ENCODE measurements around the gene DDX49. TPM values are rescaled to one million over a fixed set of nuclear protein-coding genes. Genes with fewer than 3 reads are reported as not detected.
"Not testable (repeated sequence)": the region's sequence is repeated elsewhere in the genome, so short reads cannot be mapped to it uniquely, and the experiment has no call there.

DDX49 gene
- total RNA-seq, 2 experiments from 2014 or later = 47.9 to 49.7 TPM

DNA sequence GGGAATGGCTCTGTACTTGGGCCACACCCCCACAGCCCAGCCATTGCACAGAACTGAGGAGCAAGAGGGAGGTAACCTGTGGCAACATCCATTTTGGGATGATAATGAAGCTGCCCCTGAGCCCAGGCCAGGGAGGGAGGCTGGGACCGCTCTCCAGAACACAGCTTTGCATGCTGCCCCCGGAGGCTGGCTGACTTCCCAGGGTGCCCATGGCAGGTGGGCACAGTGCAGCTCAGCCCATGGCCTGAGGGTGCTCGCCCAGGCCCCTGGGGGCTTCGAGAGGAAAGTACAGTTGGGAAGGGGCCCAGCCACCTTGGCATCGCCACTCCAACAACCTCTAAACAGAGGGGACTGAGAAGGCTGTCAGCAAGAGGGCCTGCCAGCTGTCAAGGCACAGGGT is 6.0 kb upstream of the DDX49 start:
- no peaks in the 10 kb centered on the region for H3K27me3 ChIP-seq (ENCODE audit: control insufficient read depth in 1 of 2, insufficient read depth in 2 of 2, low read length in 2 of 2)
- no peaks in the 10 kb centered on the region for H3K27me3 Mint-ChIP-seq
- ATAC-seq (ENCODE audit: poor library complexity) (no peak), DNase-seq (no peak)
- peaks cover 43% of the 10 kb centered on the region for H3K4me1 ChIP-seq (ENCODE audit: insufficient read depth, low read length)
- peaks cover 51% of the 10 kb centered on the region for H3K36me3 ChIP-seq (ENCODE audit: insufficient read depth, low read length)
- intact Hi-C loops (cut with DNase I, micrococcal nuclease) = no loop called here
- no peak overlapping the region for H3K4me3 Mint-ChIP-seq
- POLR2A ChIA-PET = no interaction called here
- no peak overlapping the region for H3K27ac Mint-ChIP-seq
- CTCF ChIA-PET = no interaction called here
- no peak overlapping the region for H3K4me3 ChIP-seq (ENCODE audit: low read length)
- no peaks in the 10 kb centered on the region for H3K9me3 Mint-ChIP-seq
- peaks cover 31% of the 10 kb centered on the region for H3K4me1 Mint-ChIP-seq (ENCODE audit: low read depth)
- peaks cover 42% of the 10 kb centered on the region for H3K36me3 Mint-ChIP-seq (ENCODE audit: low read depth)
- TF ChIP-seq, protein P1, sequence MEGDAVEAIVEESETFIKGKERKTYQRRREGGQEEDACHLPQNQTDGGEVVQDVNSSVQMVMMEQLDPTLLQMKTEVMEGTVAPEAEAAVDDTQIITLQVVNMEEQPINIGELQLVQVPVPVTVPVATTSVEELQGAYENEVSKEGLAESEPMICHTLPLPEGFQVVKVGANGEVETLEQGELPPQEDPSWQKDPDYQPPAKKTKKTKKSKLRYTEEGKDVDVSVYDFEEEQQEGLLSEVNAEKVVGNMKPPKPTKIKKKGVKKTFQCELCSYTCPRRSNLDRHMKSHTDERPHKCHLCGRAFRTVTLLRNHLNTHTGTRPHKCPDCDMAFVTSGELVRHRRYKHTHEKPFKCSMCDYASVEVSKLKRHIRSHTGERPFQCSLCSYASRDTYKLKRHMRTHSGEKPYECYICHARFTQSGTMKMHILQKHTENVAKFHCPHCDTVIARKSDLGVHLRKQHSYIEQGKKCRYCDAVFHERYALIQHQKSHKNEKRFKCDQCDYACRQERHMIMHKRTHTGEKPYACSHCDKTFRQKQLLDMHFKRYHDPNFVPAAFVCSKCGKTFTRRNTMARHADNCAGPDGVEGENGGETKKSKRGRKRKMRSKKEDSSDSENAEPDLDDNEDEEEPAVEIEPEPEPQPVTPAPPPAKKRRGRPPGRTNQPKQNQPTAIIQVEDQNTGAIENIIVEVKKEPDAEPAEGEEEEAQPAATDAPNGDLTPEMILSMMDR (IDR thresholded peaks at IDR 0.05) = no peak
- no peak overlapping the region for H3K27ac ChIP-seq (ENCODE audit: low read depth in 1 of 2, low read length in 2 of 2)
- no peaks in the 10 kb centered on the region for H3K9me3 ChIP-seq (ENCODE audit: control insufficient read depth in 1 of 2, insufficient read depth in 1 of 2, low read length in 2 of 2)

GRCh38 chr19:18915639-18916038 is 3.9 kb upstream of the DDX49 start:
- CTCF ChIA-PET = no interaction called here
- ATAC-seq (ENCODE audit: poor library complexity) (no peak), DNase-seq (peak in 6 of 14 experiments; percentile 15 to 63 (median 31))
- H3K4me3 Mint-ChIP-seq = peak overlapping the region; percentile 80
- H3K27ac Mint-ChIP-seq = peak overlapping the region; percentile 27
- peaks cover 51% of the 10 kb centered on the region for H3K36me3 Mint-ChIP-seq (ENCODE audit: low read depth)
- POLR2A ChIA-PET = no interaction called here
- no peaks in the 10 kb centered on the region for H3K9me3 ChIP-seq (ENCODE audit: control insufficient read depth in 1 of 2, insufficient read depth in 1 of 2, low read length in 2 of 2)
- H3K4me1 ChIP-seq (ENCODE audit: insufficient read depth, low read length) = peaks cover 56% of the 10 kb centered on the region
- intact Hi-C loops (cut with DNase I, micrococcal nuclease) = loop anchor here in 1 of 2 experiments (5.0 kb wide), 4 partner anchors 83 to 407 kb away; partner anchors contain the start of genes ELL, MAU2, SUGP1 and UPF1
- H3K27ac ChIP-seq (ENCODE audit: low read depth in 1 of 2, low read length in 2 of 2) = no peak overlapping the region
- TF ChIP-seq, protein P1 (IDR thresholded peaks at IDR 0.05) = no peak
- peaks cover 50% of the 10 kb centered on the region for H3K4me1 Mint-ChIP-seq (ENCODE audit: low read depth)
- no peaks in the 10 kb centered on the region for H3K9me3 Mint-ChIP-seq
- peaks cover 35% of the 10 kb centered on the region for H3K36me3 ChIP-seq (ENCODE audit: insufficient read depth, low read length)
- H3K27me3 ChIP-seq (ENCODE audit: control insufficient read depth in 1 of 2, insufficient read depth in 2 of 2, low read length in 2 of 2) = no peaks in the 10 kb centered on the region
- no peak overlapping the region for H3K4me3 ChIP-seq (ENCODE audit: low read length)
- no peaks in the 10 kb centered on the region for H3K27me3 Mint-ChIP-seq

- peak overlapping the region; percentile 79 for H3K4me3 Mint-ChIP-seq
Observed at GRCh38 chr19:18917593-18917992, 1.9 kb upstream of the DDX49 start.

GRCh38 chr19:18919900-18920214 is 342 bp downstream of the DDX49 start:
- Histone ChIP-seq H3K4me1 (ENCODE audit: insufficient read depth, low read length) (peaks cover 46% of the 10 kb centered on the region), H3K27me3 (ENCODE audit: control insufficient read depth in 1 of 2, insufficient read depth in 2 of 2, low read length in 2 of 2) (no peaks in the 10 kb centered on the region), H3K36me3 (ENCODE audit: insufficient read depth, low read length) (peaks cover 48% of the 10 kb centered on the region), H3K9me3 (ENCODE audit: control insufficient read depth in 1 of 2, insufficient read depth in 1 of 2, low read length in 2 of 2) (no peaks in the 10 kb centered on the region), H3K4me3 (ENCODE audit: low read length) (peak overlapping the region; percentile 65), H3K27ac (ENCODE audit: low read depth in 1 of 2, low read length in 2 of 2) (peak overlapping the region; percentile 51 to 56)
- TF ChIP-seq, protein P1 (IDR thresholded peaks at IDR 0.05) = no peak
- Mint-ChIP-seq H3K9me3 (no peaks in the 10 kb centered on the region), H3K27ac (peak overlapping the region; percentile 66), H3K27me3 (no peaks in the 10 kb centered on the region), H3K4me1 (ENCODE audit: low read depth) (peaks cover 42% of the 10 kb centered on the region), H3K36me3 (ENCODE audit: low read depth) (peaks cover 70% of the 10 kb centered on the region), H3K4me3 (peak overlapping the region; percentile 84)
- CTCF ChIA-PET = interaction anchor here (0.8 to 1.4 kb wide), 2 partner anchors 91 to 331 kb away, joined by 3 to 4 read pairs; partner anchors contain the start of gene REX1BD
- ATAC-seq (ENCODE audit: poor library complexity) (no peak), DNase-seq (no peak)
- POLR2A ChIA-PET = interaction anchor here (0.9 to 2.7 kb wide), 20 partner anchors 10 to 1653 kb away, joined by 3 to 23 read pairs (median 6); partner anchors contain the start of genes BABAM1, ELL, JUND and KXD1
- intact Hi-C loops (cut with DNase I, micrococcal nuclease) = loop anchor here (1.0 to 5.0 kb wide), 11 partner anchors 12 to 402 kb away; partner anchors contain the start of genes ELL (in 2 of the 2), ARMC6 (in 1 of the 2), CRTC1 (in 1 of the 2) and HOMER3 (in 1 of the 2)

More at GRCh38 chr19:18917593-18917992, 1.9 kb upstream of the DDX49 start:
- ATAC-seq (ENCODE audit: poor library complexity); H3K9me3 ChIP-seq (ENCODE audit: control insufficient read depth in 1 of 2, insufficient read depth in 1 of 2, low read length in 2 of 2); CTCF ChIA-PET; H3K9me3 Mint-ChIP-seq; H3K27ac ChIP-seq (ENCODE audit: low read depth in 1 of 2, low read length in 2 of 2); DNase-seq; H3K4me3 ChIP-seq (ENCODE audit: low read length); H3K27me3 ChIP-seq (ENCODE audit: control insufficient read depth in 1 of 2, insufficient read depth in 2 of 2, low read length in 2 of 2); POLR2A ChIA-PET; H3K27me3 Mint-ChIP-seq: not testable (repeated sequence)
- H3K36me3 Mint-ChIP-seq (ENCODE audit: low read depth) = peaks cover 65% of the 10 kb centered on the region
- intact Hi-C loops (cut with DNase I, micrococcal nuclease) = loop anchor here in 1 of 2 experiments (5.0 kb wide), 4 partner anchors 85 to 405 kb away; partner anchors contain the start of genes ELL, MAU2, SUGP1 and UPF1
- peaks cover 49% of the 10 kb centered on the region for H3K4me1 Mint-ChIP-seq (ENCODE audit: low read depth)
- Histone ChIP-seq H3K4me1 (ENCODE audit: insufficient read depth, low read length) (peaks cover 62% of the 10 kb centered on the region), H3K36me3 (ENCODE audit: insufficient read depth, low read length) (peaks cover 42% of the 10 kb centered on the region)
- peak overlapping the region; percentile 51 for H3K27ac Mint-ChIP-seq

Measured in CD4-positive, alpha-beta T cell (primary cell).